IMR-90 (cell line): ENCODE measurements around the gene CASKIN1. TPM values are rescaled to one million over a fixed set of nuclear protein-coding genes. Genes with fewer than 3 reads are reported as not detected.

Experiments used
- ATAC-seq: fragments of 200-7000 bp; cut with Tn5 transposase; 2 replicates; pipeline ENCODE4 v1.9.1; 2020; ENCODE audit warnings: low read depth, mild to moderate bottlenecking, moderate library complexity
- BruUV-seq: library from RNA; stranded (reverse); fragments of 400-500 nt; replicated peaks from 2 replicates; lab custom pipeline; 2021; lab: Mats Ljungman, UMichigan
- CTCF ChIA-PET: fragments of 300-600 bp; formaldehyde crosslinking; extraction: SDS; loops from one replicate; lab custom pipeline; 2021; ENCODE audit warnings: antibody characterized with exemption; lab: Yijun Ruan, JAX
- POLR2A ChIA-PET: fragments of 300-600 bp; sonication (Branson Sonifier 250); formaldehyde crosslinking; loops from one replicate; lab custom pipeline; 2022; ENCODE audit warnings: antibody characterized with exemption; ENCODE audit not compliant: unreplicated experiment; lab: Charles Lee
- DNase-seq: peaks from one replicate; pipeline ENCODE4 v3.0.0; 2013
- H2AFZ ChIP-seq: replicated peaks from 2 replicates; pipeline ENCODE3; 2013; ENCODE audit warnings: low read length, mild to moderate bottlenecking; ENCODE audit not compliant: poor library complexity
- H2AK5ac ChIP-seq: 2 replicates; pipeline ENCODE4 v1.6.1; 2013; ENCODE audit warnings: low read depth, low read length, inconsistent platforms
- H2AK9ac ChIP-seq: replicated peaks from 2 replicates; pipeline ENCODE3; 2013; ENCODE audit warnings: mild to moderate bottlenecking, low read depth, low read length, moderate library complexity; ENCODE audit not compliant: poor library complexity
- H2BK120ac ChIP-seq: 2 replicates; pipeline ENCODE4 v1.6.1; 2013; ENCODE audit warnings: low read depth, low read length, inconsistent platforms
- H2BK15ac ChIP-seq: 3 replicates; pipeline ENCODE4 v1.6.1; 2013; ENCODE audit warnings: low read depth, low read length, inconsistent platforms
- H2BK20ac ChIP-seq: 2 replicates; pipeline ENCODE4 v1.6.1; 2013; ENCODE audit warnings: low read depth, mild to moderate bottlenecking, inconsistent platforms, low read length, moderate library complexity
- H2BK5ac ChIP-seq: 2 replicates; pipeline ENCODE4 v1.6.1; 2013; ENCODE audit warnings: mild to moderate bottlenecking, low read depth, low read length, inconsistent platforms; ENCODE audit not compliant: poor library complexity, severe bottlenecking
- H3K14ac ChIP-seq: replicated peaks from 2 replicates; pipeline ENCODE4 v1.6.1; 2013; ENCODE audit warnings: low read depth, low read length, inconsistent platforms
- H3K18ac ChIP-seq: 2 replicates; pipeline ENCODE4 v1.6.1; 2013; ENCODE audit warnings: low read depth, low read length, control low read depth
- H3K23ac ChIP-seq: 2 replicates; pipeline ENCODE4 v1.6.1; 2013; ENCODE audit warnings: low read depth, low read length, inconsistent platforms
- H3K27ac ChIP-seq: 2 replicates; pipeline ENCODE4 v1.5.1; 2013; ENCODE audit warnings: mild to moderate bottlenecking, control low read depth, low read length; ENCODE audit not compliant: insufficient read depth
- H3K27me3 ChIP-seq: 2 replicates; pipeline ENCODE4 v1.6.1; 2013; ENCODE audit warnings: low read length; ENCODE audit not compliant: control insufficient read depth, insufficient read depth
- H3K36me3 ChIP-seq: 2 replicates; pipeline ENCODE4 v1.6.1; 2013; ENCODE audit warnings: low read length, mixed read lengths; ENCODE audit not compliant: control insufficient read depth, insufficient read depth
- H3K4ac ChIP-seq: 2 replicates; pipeline ENCODE4 v1.6.1; 2013; ENCODE audit warnings: low read depth, low read length, inconsistent platforms
- H3K4me1 ChIP-seq: 2 replicates; pipeline ENCODE4 v1.6.1; 2013; ENCODE audit warnings: low read length, mixed read lengths; ENCODE audit not compliant: control insufficient read depth, insufficient read depth
- H3K4me2 ChIP-seq: 2 replicates; pipeline ENCODE4 v1.6.1; 2013; ENCODE audit warnings: low read depth, mild to moderate bottlenecking, control low read depth, low read length, moderate library complexity
- H3K4me3 ChIP-seq: 2 replicates; pipeline ENCODE4 v1.5.1; 2013; ENCODE audit warnings: low read depth, mild to moderate bottlenecking, control low read depth, low read length, moderate library complexity; ENCODE audit not compliant: insufficient read depth
- H3K56ac ChIP-seq: 2 replicates; pipeline ENCODE4 v1.6.1; 2013; ENCODE audit warnings: low read length, inconsistent platforms; ENCODE audit not compliant: insufficient read depth; ENCODE audit errors: extremely low read depth
- H3K79me1 ChIP-seq, 2 experiments: 2 replicates each; pipeline ENCODE4 v1.6.1; 2013; ENCODE audit warnings: low read length in 2 of 2, inconsistent platforms in 1 of 2, low read depth in 1 of 2
- H3K9ac ChIP-seq: 2 replicates; pipeline ENCODE4 v1.6.1; 2013; ENCODE audit warnings: low read depth, low read length, control low read depth
- H3K9me1 ChIP-seq: 2 replicates; pipeline ENCODE4 v1.6.1; 2013; ENCODE audit warnings: low read length, inconsistent platforms; ENCODE audit not compliant: insufficient read depth
- H3K9me3 ChIP-seq: 2 replicates; pipeline ENCODE4 v1.6.1; 2013; ENCODE audit warnings: low read length; ENCODE audit not compliant: control insufficient read depth, insufficient read depth
- H4K20me1 ChIP-seq: 2 replicates; pipeline ENCODE4 v1.6.1; 2013; ENCODE audit warnings: low read length, inconsistent platforms; ENCODE audit not compliant: insufficient read depth
- H4K5ac ChIP-seq: 2 replicates; pipeline ENCODE4 v1.6.1; 2013; ENCODE audit warnings: mild to moderate bottlenecking, low read depth, low read length, control low read depth
- H4K8ac ChIP-seq, 2 experiments: 2 replicates each; pipeline ENCODE4 v1.6.1; 2013; ENCODE audit warnings: low read depth in 2 of 2, low read length in 2 of 2, control low read depth in 1 of 2, inconsistent platforms in 1 of 2
- H4K91ac ChIP-seq: 2 replicates; pipeline ENCODE4 v1.6.1; 2013; ENCODE audit warnings: low read depth, low read length, inconsistent platforms; ENCODE audit not compliant: insufficient read depth
- BHLHE40 ChIP-seq: fragments of 150-350 bp; IDR thresholded peaks from 2 replicates; pipeline ENCODE4 v1.6.1; 2016; ENCODE audit warnings: mild to moderate bottlenecking, low read depth, low read length
- CEBPB ChIP-seq: IDR thresholded peaks from 2 replicates; pipeline ENCODE4 v1.6.1; 2012; ENCODE audit warnings: low read depth, low read length, improper control_type of control experiment
- CHD1 ChIP-seq: IDR thresholded peaks from 2 replicates; pipeline ENCODE4 v1.6.1; 2012; ENCODE audit warnings: low read depth, low read length, improper control_type of control experiment
- CTCF ChIP-seq: conservative IDR thresholded peaks from 2 replicates; pipeline ENCODE4 v1.5.1; 2012; ENCODE audit warnings: mild to moderate bottlenecking, low read depth, low read length, improper control_type of control experiment
- FOS ChIP-seq: fragments of 150-350 bp; IDR thresholded peaks from 2 replicates; pipeline ENCODE4 v1.6.1; 2016; ENCODE audit warnings: low read depth, low read length
- MAFK ChIP-seq: IDR thresholded peaks from 2 replicates; pipeline ENCODE4 v1.6.1; 2012; ENCODE audit warnings: low read depth, low read length, improper control_type of control experiment
- MAZ ChIP-seq: IDR thresholded peaks from 2 replicates; pipeline ENCODE4 v1.6.1; 2012; ENCODE audit warnings: low read depth, mild to moderate bottlenecking, low read length, improper control_type of control experiment, moderate library complexity, borderline replicate concordance
- MXI1 ChIP-seq: IDR thresholded peaks from 2 replicates; pipeline ENCODE4 v1.6.1; 2012; ENCODE audit warnings: low read depth, mild to moderate bottlenecking, low read length, moderate library complexity, borderline replicate concordance
- NFE2L2 ChIP-seq: fragments of 150-350 bp; IDR thresholded peaks from 2 replicates; pipeline ENCODE4 v1.6.1; 2016; ENCODE audit warnings: low read depth, mild to moderate bottlenecking, low read length
- POLR2A ChIP-seq: IDR thresholded peaks from 2 replicates; pipeline ENCODE4 v1.6.1; 2012; ENCODE audit warnings: mild to moderate bottlenecking, low read depth, low read length
- RAD21 ChIP-seq: IDR thresholded peaks from 2 replicates; pipeline ENCODE4 v1.6.1; 2012; ENCODE audit warnings: low read length, improper control_type of control experiment
- RCOR1 ChIP-seq: IDR thresholded peaks from 2 replicates; pipeline ENCODE4 v1.6.1; 2012; ENCODE audit warnings: mild to moderate bottlenecking, low read length, improper control_type of control experiment; ENCODE audit not compliant: insufficient replicate concordance
- RFX5 ChIP-seq: IDR thresholded peaks from 2 replicates; pipeline ENCODE4 v1.8.0; 2012; ENCODE audit warnings: low read depth, mild to moderate bottlenecking, low read length, moderate library complexity
- SMC3 ChIP-seq: fragments of 150-350 bp; IDR thresholded peaks from 2 replicates; pipeline ENCODE4 v1.6.1; 2016; ENCODE audit warnings: low read depth, mild to moderate bottlenecking, antibody characterized with exemption, low read length, moderate library complexity
- USF2 ChIP-seq: fragments of 150-350 bp; IDR thresholded peaks from 2 replicates; pipeline ENCODE4 v1.6.1; 2017; ENCODE audit warnings: mild to moderate bottlenecking, antibody characterized with exemption, low read length, low read depth
- WGBS, 2 experiments: methylation state at CpG; one replicate each; pipeline versions ENCODE4 v1.1.5 to v1.1.7; 2013; ENCODE audit warnings: missing lambda C conversion rate in 2 of 2; ENCODE audit not compliant: insufficient read length in 1 of 2; ENCODE audit errors: extremely low coverage in 2 of 2; 5-methylcytosine and 5-hydroxymethylcytosine counted together
- dilution Hi-C: fragments of 300-500 bp; cut with HindIII; formaldehyde crosslinking; loops from one replicate; pipeline ENCODE4 v1.14.3; 2018; ENCODE audit warnings: low sequenced_read_pairs; ENCODE audit not compliant: unreplicated experiment
- in situ Hi-C: fragments of 300-500 bp; cut with MboI; formaldehyde crosslinking; loops from 3 replicates; pipeline ENCODE4 v1.14.3; 2019; ENCODE audit warnings: low sequenced_read_pairs, inconsistent platforms, mixed read lengths
- intact Hi-C: fragments of 100-400 bp; cut with micrococcal nuclease; formaldehyde crosslinking; loops from 2 replicates; pipeline ENCODE4 v1.10.0; 2022
- polyA plus RNA-seq, 3 experiments: library from polyadenylated mRNA; depleted of rRNA; stranded (reverse); fragments of >200 nt; gene quantifications; 2 replicates each; pipeline ENCODE4 v1.2.3, GENCODE V29; 2012; ENCODE audit warnings: low replicate concordance in 1 of 3
- total RNA-seq: library from RNA; depleted of rRNA; stranded (reverse); fragments of >200 nt; gene quantifications from 2 replicates; pipeline ENCODE4 v1.2.3, GENCODE V29; 2012
- TF ChIP-seq, protein P1 (sequence below): fragments of 150-350 bp; IDR thresholded peaks from 2 replicates; pipeline ENCODE4 v1.6.1; 2016; ENCODE audit warnings: low read depth, mild to moderate bottlenecking, low read length, moderate library complexity, borderline replicate concordance

CASKIN1 gene
- total and polyA plus RNA-seq, 2 of the 4 experiments (the other 2 are of a cell fraction), result 0.05 TPM; not detected in 1

GRCh38 chr16:2194166-2194834 lies 2.1 kb downstream of the CASKIN1 start:
- in situ Hi-C loops (no loop called here), intact Hi-C loops (no loop called here), dilution Hi-C loops (no loop called here)
- Histone ChIP-seq H3K36me3 (no peaks in the 10 kb centered on the region), H3K9ac (no peak overlapping the region), H2AK9ac (no peak overlapping the region), H2AFZ (peak overlapping the region; percentile 56), H4K8ac (no peak overlapping the region), H4K91ac (no peak overlapping the region), H2BK5ac (no peak overlapping the region), H3K23ac (no peak overlapping the region), H2AK5ac (no peak overlapping the region), H3K27ac (no peak overlapping the region), H3K9me1 (no peaks in the 10 kb centered on the region), H2BK20ac (no peak overlapping the region), H3K4me2 (no peak overlapping the region), H3K4me3 (no peak overlapping the region), H3K14ac (no peak overlapping the region), H3K27me3 (peaks cover 53% of the 10 kb centered on the region), H3K56ac (no peak overlapping the region), H2BK15ac (no peak overlapping the region), H3K18ac (no peak overlapping the region), H3K9me3 (no peaks in the 10 kb centered on the region), H3K4me1 (no peaks in the 10 kb centered on the region), H4K5ac (no peak overlapping the region), H3K79me1 (no peaks in the 10 kb centered on the region), H2BK120ac (no peak overlapping the region), H3K4ac (no peak overlapping the region), H4K20me1 (no peaks in the 10 kb centered on the region; the same call in 1 of the 2 replicates)
- ChIA-PET POLR2A (no interaction called here), CTCF (interaction anchor here (0.6 kb wide), 1 partner anchor 238 kb away, joined by 3 read pairs; no protein-coding TSS in a partner anchor)
- no TSS peak for BruUV-seq
- WGBS, 2 experiments, result 50% methylated on average over 2 of the region's 16 CpGs; no CpG with 5 or more reads in 1 of the 2 experiments
- no peak for TF ChIP-seq RAD21
- TF ChIP-seq CEBPB, result no peak
- no peak for TF ChIP-seq MAZ
- no peak for TF ChIP-seq FOS
- TF ChIP-seq BHLHE40, result no peak
- TF ChIP-seq RFX5, result no peak
- TF ChIP-seq MAFK, result no peak
- TF ChIP-seq MXI1, result no peak
- TF ChIP-seq, protein P1, sequence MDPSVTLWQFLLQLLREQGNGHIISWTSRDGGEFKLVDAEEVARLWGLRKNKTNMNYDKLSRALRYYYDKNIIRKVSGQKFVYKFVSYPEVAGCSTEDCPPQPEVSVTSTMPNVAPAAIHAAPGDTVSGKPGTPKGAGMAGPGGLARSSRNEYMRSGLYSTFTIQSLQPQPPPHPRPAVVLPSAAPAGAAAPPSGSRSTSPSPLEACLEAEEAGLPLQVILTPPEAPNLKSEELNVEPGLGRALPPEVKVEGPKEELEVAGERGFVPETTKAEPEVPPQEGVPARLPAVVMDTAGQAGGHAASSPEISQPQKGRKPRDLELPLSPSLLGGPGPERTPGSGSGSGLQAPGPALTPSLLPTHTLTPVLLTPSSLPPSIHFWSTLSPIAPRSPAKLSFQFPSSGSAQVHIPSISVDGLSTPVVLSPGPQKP, result no peak
- TF ChIP-seq SMC3, result no peak
- TF ChIP-seq USF2, result no peak
- no peak for TF ChIP-seq NFE2L2
- TF ChIP-seq CTCF, result no peak
- no peak for TF ChIP-seq POLR2A
- TF ChIP-seq CHD1, result no peak
- no peak for TF ChIP-seq RCOR1
- ATAC-seq (no peak), DNase-seq (peak; percentile 27)
